K562 (cell line): ENCODE measurements around the gene DNAAF3. TPM values are rescaled to one million over a fixed set of nuclear protein-coding genes. Genes with fewer than 3 reads are reported as not detected.
A peak's percentile ranks its signal among the peaks of the same experiment; 100 is the strongest.

ENCODE experiments used
- ATF1 ChIP-seq, 2 experiments: fragments of 450-650 bp in 1 of 2; IDR thresholded peaks; 2 replicates each; pipeline ENCODE4 v1.6.1; 2016; ENCODE audit warnings: missing compliant biosample characterization in 1 of 2, missing genetic modification characterization in 1 of 2
- ERF ChIP-seq: fragments of 450-650 bp; formaldehyde crosslinking; IDR thresholded peaks from 2 replicates; pipeline ENCODE4 v1.4.0; 2020; ENCODE audit warnings: mild to moderate bottlenecking, mixed read lengths
- HLTF ChIP-seq: fragments of 450-650 bp; IDR thresholded peaks from 2 replicates; pipeline ENCODE4 v1.6.1; 2016
- KLF16 ChIP-seq: IDR thresholded peaks from 2 replicates; pipeline ENCODE4 v1.6.1; 2016; ENCODE audit warnings: antibody characterized with exemption
- RBM17 ChIP-seq: fragments of 200-400 bp; formaldehyde crosslinking; IDR thresholded peaks from 2 replicates; pipeline ENCODE4 v1.6.1; 2017; ENCODE audit warnings: low read depth, mild to moderate bottlenecking, low read length, borderline replicate concordance
- ZNF431 ChIP-seq: sonication (generic); formaldehyde crosslinking; IDR thresholded peaks from 2 replicates; pipeline ENCODE4 v1.8.0; 2022; ENCODE audit warnings: mild to moderate bottlenecking, missing genetic modification reagents
- polyA plus RNA-seq, 8 experiments: library from polyadenylated mRNA; depleted of rRNA in 4 of 8; stranded (reverse) in 5 of 8; unstranded in 3 of 8; fragments of >200 nt; fragmentation: Nextera tagmentation in 2 of 8; fragmentation: Illumina TruSeq in 1 of 8; extraction: Ambion mirVana in 2 of 8; extraction: Trizol in 1 of 8; gene quantifications; 2 replicates each; pipeline versions ENCODE4 v1.2.1 to v1.2.3, GENCODE V29; 2011 to 2014; ENCODE audit warnings: inconsistent platforms in 1 of 8, missing spikeins in 1 of 8
- total RNA-seq, 7 experiments: library from RNA; depleted of rRNA in 6 of 7; stranded (reverse); fragments of >200 nt in 6 of 7; fragmentation: Illumina TruSeq in 2 of 7; extraction: Trizol in 2 of 7; gene quantifications; 2 replicates each; pipeline versions ENCODE4 v1.2.1 to v1.2.3, GENCODE V29; 2011 to 2021; ENCODE audit warnings: low replicate concordance in 1 of 7
- TF ChIP-seq, protein P1 (sequence below), 2 experiments: fragments of 450-650 bp; IDR thresholded peaks; 2 replicates each; pipeline ENCODE4 v1.6.1; 2016; ENCODE audit warnings: mild to moderate bottlenecking in 2 of 2, borderline replicate concordance in 1 of 2, low read depth in 1 of 2, moderate library complexity in 1 of 2
- TF ChIP-seq, protein P2 (sequence below), 2 experiments: fragments of 450-650 bp; IDR thresholded peaks; 2 replicates each; pipeline ENCODE4 v1.6.1; 2018; ENCODE audit warnings: mild to moderate bottlenecking in 2 of 2, low read depth in 1 of 2; ENCODE audit not compliant: partially characterized antibody in 2 of 2
- TF ChIP-seq, protein P3 (sequence below): fragments of 250-450 bp; sonication (Bioruptor Pico); IDR thresholded peaks from 2 replicates; pipeline ENCODE4 v1.8.0; 2022; ENCODE audit warnings: inconsistent platforms, mild to moderate bottlenecking, moderate library complexity, borderline replicate concordance

The DNAAF3 gene
- total and polyA plus RNA-seq, 9 of the 15 experiments (the other 6 are each of a cell fraction or from before 2014, with no cell fraction given): 21.6 to 61.5 (median 43.0) TPM

DNA sequence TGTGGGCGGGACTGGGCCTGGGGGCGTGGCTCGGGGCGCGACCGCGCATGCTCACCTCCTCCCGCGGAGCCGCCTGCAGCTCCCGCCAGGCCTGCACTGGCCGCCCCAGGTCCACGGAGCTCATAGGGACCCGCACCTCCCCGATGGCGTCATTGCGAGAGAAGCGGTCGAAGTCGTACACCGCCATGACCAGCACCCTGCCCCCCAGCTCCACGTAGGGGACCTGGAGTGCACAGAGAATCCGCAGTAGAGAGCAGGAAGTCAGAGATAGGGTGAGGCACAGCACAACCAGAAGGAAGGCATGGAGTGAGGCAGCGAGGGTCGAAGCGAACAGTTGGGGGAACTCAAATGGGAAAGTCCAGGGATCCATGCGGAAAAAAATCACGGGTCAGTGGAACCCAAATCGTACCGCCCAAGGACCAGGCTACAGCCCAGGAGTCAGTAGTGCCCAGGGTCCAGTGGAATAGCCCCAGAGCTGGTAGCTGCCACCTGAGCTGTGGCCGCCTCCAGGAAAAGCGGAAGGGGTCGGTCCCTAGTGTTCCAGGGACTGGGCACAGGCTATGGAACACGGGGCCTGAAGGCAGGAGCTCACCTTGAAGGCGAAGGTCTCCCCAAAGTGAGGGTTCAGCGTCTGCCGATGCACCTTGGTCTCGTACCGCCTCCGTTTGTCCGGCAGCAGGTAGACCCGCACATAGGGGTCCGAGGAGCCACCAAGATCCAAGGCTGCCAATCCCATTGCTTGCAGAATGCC, 8.9 kb upstream of the DNAAF3 start (continued):
- TF ChIP-seq ATF1 (CRISPR knock-in tag; IDR thresholded peaks at IDR 0.05) (no peak), ATF1 (tag; IDR thresholded peaks at IDR 0.05) (peak; percentile 76), ZNF431 (CRISPR knock-in tag) (no peak), KLF16 (no peak), HLTF (no peak), RBM17 (no peak), ERF (CRISPR knock-in tag) (0 out of 2 replicates have a peak, but pooled peaks have one; percentile 49)
- TF ChIP-seq, protein P1, sequence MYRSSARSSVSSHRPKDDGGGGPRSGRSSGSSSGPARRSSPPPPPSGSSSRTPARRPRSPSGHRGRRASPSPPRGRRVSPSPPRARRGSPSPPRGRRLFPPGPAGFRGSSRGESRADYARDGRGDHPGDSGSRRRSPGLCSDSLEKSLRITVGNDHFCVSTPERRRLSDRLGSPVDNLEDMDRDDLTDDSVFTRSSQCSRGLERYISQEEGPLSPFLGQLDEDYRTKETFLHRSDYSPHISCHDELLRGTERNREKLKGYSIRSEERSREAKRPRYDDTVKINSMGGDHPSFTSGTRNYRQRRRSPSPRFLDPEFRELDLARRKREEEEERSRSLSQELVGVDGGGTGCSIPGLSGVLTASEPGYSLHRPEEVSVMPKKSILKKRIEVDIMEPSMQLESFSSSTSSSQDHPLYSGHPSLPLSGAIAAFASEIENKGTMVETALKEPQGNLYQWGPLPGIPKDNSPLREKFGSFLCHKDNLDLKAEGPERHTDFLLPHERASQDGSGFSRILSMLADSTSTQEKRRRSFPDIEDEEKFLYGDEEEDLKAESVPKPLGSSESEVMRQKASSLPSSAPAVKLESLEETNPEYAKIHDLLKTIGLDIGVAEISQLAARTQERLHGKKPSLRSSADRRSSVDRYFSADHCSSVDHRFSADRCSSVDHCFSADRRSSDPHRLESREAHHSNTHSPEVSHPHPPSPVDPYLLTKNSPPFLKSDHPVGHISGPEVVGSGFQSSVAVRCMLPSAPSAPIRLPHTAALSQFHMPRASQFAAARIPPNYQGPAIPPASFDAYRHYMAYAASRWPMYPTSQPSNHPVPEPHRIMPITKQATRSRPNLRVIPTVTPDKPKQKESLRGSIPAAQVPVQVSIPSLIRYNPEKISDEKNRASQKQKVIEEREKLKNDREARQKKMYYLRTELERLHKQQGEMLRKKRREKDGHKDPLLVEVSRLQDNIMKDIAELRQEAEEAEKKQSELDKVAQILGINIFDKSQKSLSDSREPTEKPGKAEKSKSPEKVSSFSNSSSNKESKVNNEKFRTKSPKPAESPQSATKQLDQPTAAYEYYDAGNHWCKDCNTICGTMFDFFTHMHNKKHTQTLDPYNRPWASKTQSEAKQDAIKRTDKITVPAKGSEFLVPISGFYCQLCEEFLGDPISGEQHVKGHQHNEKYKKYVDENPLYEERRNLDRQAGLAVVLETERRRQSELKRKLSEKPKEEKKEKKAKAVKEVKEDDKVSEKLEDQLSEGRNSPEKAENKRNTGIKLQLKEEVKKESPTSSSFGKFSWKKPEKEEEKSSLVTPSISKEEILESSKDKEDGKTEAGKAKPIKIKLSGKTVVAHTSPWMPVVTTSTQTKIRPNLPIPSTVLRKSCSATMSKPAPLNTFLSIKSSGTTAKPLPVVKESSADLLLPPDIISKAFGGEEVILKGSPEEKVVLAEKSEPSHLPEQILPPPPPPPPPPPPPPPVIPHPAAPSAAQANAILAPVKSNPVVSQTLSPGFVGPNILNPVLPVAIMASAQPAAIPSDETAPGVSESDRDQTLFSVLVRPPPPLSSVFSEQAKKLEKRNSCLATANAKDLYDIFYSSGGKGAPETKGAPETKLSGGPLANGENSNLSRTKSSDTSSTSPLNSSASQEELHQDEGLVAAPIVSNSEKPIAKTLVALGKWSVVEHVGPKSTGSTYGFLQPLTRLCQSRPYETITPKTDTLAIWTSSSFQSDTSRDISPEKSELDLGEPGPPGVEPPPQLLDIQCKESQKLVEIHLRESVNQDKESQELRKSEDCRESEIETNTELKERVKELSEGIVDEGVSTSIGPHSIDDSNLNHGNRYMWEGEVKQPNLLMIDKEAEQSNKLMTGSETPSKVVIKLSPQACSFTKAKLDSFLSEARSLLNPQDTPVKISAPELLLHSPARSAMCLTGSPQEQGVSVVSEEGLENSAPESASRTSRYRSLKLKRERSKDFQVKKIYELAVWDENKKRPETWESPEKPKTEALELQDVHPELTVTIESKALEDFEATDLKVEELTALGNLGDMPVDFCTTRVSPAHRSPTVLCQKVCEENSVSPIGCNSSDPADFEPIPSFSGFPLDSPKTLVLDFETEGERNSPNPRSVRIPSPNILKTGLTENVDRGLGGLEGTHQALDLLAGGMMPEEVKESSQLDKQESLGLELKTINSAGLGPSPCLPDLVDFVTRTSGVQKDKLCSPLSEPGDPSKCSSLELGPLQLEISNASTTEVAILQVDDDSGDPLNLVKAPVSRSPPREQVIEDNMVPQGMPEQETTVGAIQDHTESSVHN (IDR thresholded peaks at IDR 0.05; ENCODE audit: borderline replicate concordance in 1 of 2, low read depth in 1 of 2): no peak
- TF ChIP-seq, protein P2, sequence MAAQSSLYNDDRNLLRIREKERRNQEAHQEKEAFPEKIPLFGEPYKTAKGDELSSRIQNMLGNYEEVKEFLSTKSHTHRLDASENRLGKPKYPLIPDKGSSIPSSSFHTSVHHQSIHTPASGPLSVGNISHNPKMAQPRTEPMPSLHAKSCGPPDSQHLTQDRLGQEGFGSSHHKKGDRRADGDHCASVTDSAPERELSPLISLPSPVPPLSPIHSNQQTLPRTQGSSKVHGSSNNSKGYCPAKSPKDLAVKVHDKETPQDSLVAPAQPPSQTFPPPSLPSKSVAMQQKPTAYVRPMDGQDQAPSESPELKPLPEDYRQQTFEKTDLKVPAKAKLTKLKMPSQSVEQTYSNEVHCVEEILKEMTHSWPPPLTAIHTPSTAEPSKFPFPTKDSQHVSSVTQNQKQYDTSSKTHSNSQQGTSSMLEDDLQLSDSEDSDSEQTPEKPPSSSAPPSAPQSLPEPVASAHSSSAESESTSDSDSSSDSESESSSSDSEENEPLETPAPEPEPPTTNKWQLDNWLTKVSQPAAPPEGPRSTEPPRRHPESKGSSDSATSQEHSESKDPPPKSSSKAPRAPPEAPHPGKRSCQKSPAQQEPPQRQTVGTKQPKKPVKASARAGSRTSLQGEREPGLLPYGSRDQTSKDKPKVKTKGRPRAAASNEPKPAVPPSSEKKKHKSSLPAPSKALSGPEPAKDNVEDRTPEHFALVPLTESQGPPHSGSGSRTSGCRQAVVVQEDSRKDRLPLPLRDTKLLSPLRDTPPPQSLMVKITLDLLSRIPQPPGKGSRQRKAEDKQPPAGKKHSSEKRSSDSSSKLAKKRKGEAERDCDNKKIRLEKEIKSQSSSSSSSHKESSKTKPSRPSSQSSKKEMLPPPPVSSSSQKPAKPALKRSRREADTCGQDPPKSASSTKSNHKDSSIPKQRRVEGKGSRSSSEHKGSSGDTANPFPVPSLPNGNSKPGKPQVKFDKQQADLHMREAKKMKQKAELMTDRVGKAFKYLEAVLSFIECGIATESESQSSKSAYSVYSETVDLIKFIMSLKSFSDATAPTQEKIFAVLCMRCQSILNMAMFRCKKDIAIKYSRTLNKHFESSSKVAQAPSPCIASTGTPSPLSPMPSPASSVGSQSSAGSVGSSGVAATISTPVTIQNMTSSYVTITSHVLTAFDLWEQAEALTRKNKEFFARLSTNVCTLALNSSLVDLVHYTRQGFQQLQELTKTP (IDR thresholded peaks at IDR 0.05; ENCODE audit: low read depth in 1 of 2, partially characterized antibody in 2 of 2): peak in 1 of 2 experiments; percentile 24
- TF ChIP-seq, protein P3, sequence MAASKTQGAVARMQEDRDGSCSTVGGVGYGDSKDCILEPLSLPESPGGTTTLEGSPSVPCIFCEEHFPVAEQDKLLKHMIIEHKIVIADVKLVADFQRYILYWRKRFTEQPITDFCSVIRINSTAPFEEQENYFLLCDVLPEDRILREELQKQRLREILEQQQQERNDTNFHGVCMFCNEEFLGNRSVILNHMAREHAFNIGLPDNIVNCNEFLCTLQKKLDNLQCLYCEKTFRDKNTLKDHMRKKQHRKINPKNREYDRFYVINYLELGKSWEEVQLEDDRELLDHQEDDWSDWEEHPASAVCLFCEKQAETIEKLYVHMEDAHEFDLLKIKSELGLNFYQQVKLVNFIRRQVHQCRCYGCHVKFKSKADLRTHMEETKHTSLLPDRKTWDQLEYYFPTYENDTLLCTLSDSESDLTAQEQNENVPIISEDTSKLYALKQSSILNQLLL (CRISPR knock-in tag): no peak
